Pancreas (tissue), 10 donors: ENCODE results near the gene CINP. TPM values are rescaled to one million over a fixed set of nuclear protein-coding genes. Genes with fewer than 3 reads are reported as not detected.

ENCODE experiments used
- ATAC-seq, 4 donors: fragments of 200-7000 bp; cut with Tn5 transposase; one replicate each; pipeline versions ENCODE4 v1.8.0 to v1.9.1; 2020; ENCODE audit warnings: mild to moderate bottlenecking in 4 of 4, moderate library complexity in 4 of 4
- DNase-seq, 6 donors: peaks; one replicate each; pipeline ENCODE4 v3.0.0-alpha.2; 2020
- FAIRE-seq: peaks from 2 replicates; lab custom pipeline; 2012; peaks lifted over from hg19 to GRCh38; lab: Jason Lieb, UNC
- H3K27ac ChIP-seq, 4 donors: fragments of 200-600 bp; sonication (generic); 1 replicate in 3 of 4; 2 replicates in 1 of 4; pipeline versions ENCODE4 v1.5.0 to v1.8.0; 2020
- H3K27me3 ChIP-seq, 4 donors: fragments of 200-600 bp; one replicate each; pipeline ENCODE4 v1.8.0; 2021
- H3K36me3 ChIP-seq, 3 donors: fragments of 200-600 bp; sonication (generic) in 1 of 3; one replicate each; pipeline versions ENCODE4 v1.5.0 to v1.8.0; 2020 to 2021
- H3K4me1 ChIP-seq, 3 donors: fragments of 200-600 bp; one replicate each; pipeline ENCODE4 v1.8.0; 2021
- H3K4me3 ChIP-seq, 4 donors: fragments of 200-600 bp; sonication (generic) in 2 of 4; one replicate each; pipeline versions ENCODE4 v1.5.0 to v1.8.0; 2020 to 2021
- H3K9me3 ChIP-seq, 4 donors: fragments of 200-600 bp; one replicate each; pipeline ENCODE4 v1.8.0; 2021
- CTCF ChIP-seq, 4 donors: fragments of 200-600 bp; sonication (generic) in 3 of 4; IDR thresholded peaks; one replicate each; pipeline versions ENCODE4 v1.5.0 to v1.8.0; 2021; ENCODE audit warnings: antibody characterized with exemption in 4 of 4
- WGBS, 2 donors: extraction: QIAGEN DNeasy Blood & Tissue Kit; methylation state at CpG; one replicate each; pipeline ENCODE4 v1.1.7; 2013; 5-methylcytosine and 5-hydroxymethylcytosine counted together
- intact Hi-C, 3 donors: fragments of 100-400 bp; cut with DNase I; formaldehyde crosslinking; loops; one replicate each; pipeline versions ENCODE4 v1.11.1 to v1.14.2; 2022
- polyA plus RNA-seq, 2 donors: library from polyadenylated mRNA; stranded (reverse); fragments of 200-250 nt; gene quantifications; one replicate each; pipeline ENCODE4 v1.2.3, GENCODE V29; 2013
- total RNA-seq, 6 donors: library from RNA; stranded (reverse); fragmentation: NEBNext Ultra II Directional in 4 of 6; extraction: Animal tissue kit (Norgen Biotek cat#: 25700) in 4 of 6; gene quantifications; one replicate each; pipeline versions ENCODE4 v1.2.1 to v1.2.4, GENCODE V29; 2021 to 2023
- donor health status: healthy with polysubstance abuse.
- donor health status: DM: no; HTN: no; CAD: no; lungs with moderate emphysema.
- donor health status: DM: no; HTN: no; CAD: no.
- donor health status: control.
- donor health status: control.
- donor health status: Bipolar disorder and iron deficiency.
- donor health status: DM: yes; HTN: yes; CAD: no.
- donor health status: DM: no; HTN: no; CAD: no.
- donor health status: DM: no; HTN: no; CAD: no.
- donor health status: DM: yes; HTN: yes; CAD: no.

Gene CINP
- total and polyA plus RNA-seq, 8 donors: 19.5 to 26.4 (median 24.9) TPM

GRCh38 chr14:102373110-102373509 lies 10.4 kb upstream of the CINP start:
- Histone ChIP-seq H3K27me3 (no peaks in the 10 kb centered on the region), H3K36me3 (no peaks in the 10 kb centered on the region), H3K9me3 (no peaks in the 10 kb centered on the region), H3K4me1 (no peaks in the 10 kb centered on the region), H3K4me3 (no peak overlapping the region), H3K27ac (no peak overlapping the region)
- TF ChIP-seq CTCF (IDR thresholded peaks at IDR 0.05): no peak
- DNase-seq: no peak
- no peak for FAIRE-seq
- intact Hi-C loops: no loop called here
- ATAC-seq: no peak
- 89 to 97% methylated on average over 3 of the region's 3 CpGs for WGBS, 2 donors

- no peak for ATAC-seq
- TF ChIP-seq CTCF (IDR thresholded peaks at IDR 0.05): no peak
- Histone ChIP-seq H3K27me3 (no peaks in the 10 kb centered on the region), H3K4me3 (no peak overlapping the region), H3K9me3 (no peaks in the 10 kb centered on the region), H3K36me3 (no peaks in the 10 kb centered on the region), H3K4me1 (no peaks in the 10 kb centered on the region), H3K27ac (no peak overlapping the region)
- intact Hi-C loops: no loop called here
- WGBS, 2 donors: 79 to 82% methylated on average over 4 of the region's 4 CpGs
- no peak for FAIRE-seq
- no peak for DNase-seq
These were observed 8.7 kb upstream of the CINP start for GRCh38 chr14:102371361-102371760.

- intact Hi-C loops: no loop called here
- ATAC-seq: peak in 2 of 4 donors; percentile 53 to 54
- FAIRE-seq: no peak
- Histone ChIP-seq H3K27ac (no peak overlapping the region), H3K4me1 (no peaks in the 10 kb centered on the region), H3K36me3 (no peaks in the 10 kb centered on the region), H3K9me3 (no peaks in the 10 kb centered on the region), H3K27me3 (no peaks in the 10 kb centered on the region), H3K4me3 (no peak overlapping the region)
- WGBS, 2 donors: 71 to 81% methylated on average over 11 of the region's 11 CpGs
- DNase-seq: no peak
- no peak for TF ChIP-seq CTCF (IDR thresholded peaks at IDR 0.05)
These were observed 7.7 kb upstream of the CINP start for GRCh38 chr14:102370305-102370809.

GRCh38 chr14:102363182-102363943 lies 673 bp upstream of the CINP start:
- ATAC-seq (peak; percentile 24 to 55 (median 41)), FAIRE-seq (no peak), DNase-seq (peak in 1 of 6 donors; percentile 29)
- intact Hi-C loops: no loop called here
- no peak for TF ChIP-seq CTCF (IDR thresholded peaks at IDR 0.05)
- WGBS, 2 donors: 2 to 4% methylated on average over 39 to 53 of the region's 53 CpGs
- Histone ChIP-seq H3K9me3 (no peaks in the 10 kb centered on the region), H3K36me3 (peaks cover 0 to 5% (median under 1%) of the 10 kb centered on the region in 3 donors), H3K4me3 (peak overlapping the region; percentile 80 to 95 (median 88)), H3K4me1 (peaks cover 5 to 18% (median 7%) of the 10 kb centered on the region in 3 donors), H3K27ac (peak overlapping the region; percentile 46 to 80 (median 74)), H3K27me3 (no peaks in the 10 kb centered on the region)

GRCh38 chr14:102362084-102362483 lies 606 bp downstream of the CINP start:
- Histone ChIP-seq H3K27me3 (no peaks in the 10 kb centered on the region), H3K27ac (peak overlapping the region in 3 of 4 donors; percentile 46 to 80 (median 79)), H3K36me3 (peaks cover 0 to 15% (median 9%) of the 10 kb centered on the region in 3 donors), H3K4me1 (peaks cover 5 to 18% (median 7%) of the 10 kb centered on the region in 3 donors), H3K9me3 (no peaks in the 10 kb centered on the region), H3K4me3 (peak overlapping the region; percentile 80 to 95 (median 88))
- FAIRE-seq (no peak), DNase-seq (no peak), ATAC-seq (peak in 3 of 4 donors; percentile 2 to 8 (median 3))
- no peak for TF ChIP-seq CTCF (IDR thresholded peaks at IDR 0.05)
- intact Hi-C loops: no loop called here
- WGBS, 2 donors: 9 to 10% methylated on average over 4 of the region's 4 CpGs
